Activated CD8-positive, alpha-beta T cell treated with anti-CD3 and anti-CD28 coated beads for 36 hours (primary cell): ENCODE results near the gene CDKN2A. TPM values are rescaled to one million over a fixed set of nuclear protein-coding genes. Genes with fewer than 3 reads are reported as not detected.

ENCODE experiments used
- ATAC-seq: fragments of 200-7000 bp; cut with Tn5 transposase; one replicate; pipeline ENCODE4 v1.10.0; 2021; ENCODE audit warnings: mild to moderate bottlenecking, moderate library complexity
- CTCF ChIA-PET: fragments of 350-600 bp; sonication (Branson Sonifier 250); formaldehyde crosslinking; loops from one replicate; lab custom pipeline; 2021; ENCODE audit warnings: antibody characterized with exemption; lab: Charles Lee
- POLR2A ChIA-PET: fragments of 350-600 bp; sonication (Branson Sonifier 250); formaldehyde crosslinking; loops from one replicate; lab custom pipeline; 2021; ENCODE audit warnings: antibody characterized with exemption; lab: Charles Lee
- DNase-seq: peaks from one replicate; pipeline ENCODE4 v3.0.0-alpha.2; 2020
- H3K27ac Mint-ChIP-seq: one replicate; pipeline ENCODE4 v1.8.0; 2021; ENCODE audit warnings: mild to moderate bottlenecking, mixed read lengths
- H3K27me3 Mint-ChIP-seq: one replicate; pipeline ENCODE4 v1.8.0; 2021; ENCODE audit warnings: mixed read lengths
- H3K36me3 Mint-ChIP-seq: one replicate; pipeline ENCODE4 v1.8.0; 2021; ENCODE audit warnings: low read depth, mixed read lengths
- H3K4me1 Mint-ChIP-seq: one replicate; pipeline ENCODE4 v1.8.0; 2021; ENCODE audit warnings: low read depth, mixed read lengths
- H3K4me3 Mint-ChIP-seq: one replicate; pipeline ENCODE4 v1.8.0; 2021; ENCODE audit warnings: mild to moderate bottlenecking, moderate library complexity, mixed read lengths
- H3K9me3 Mint-ChIP-seq: one replicate; pipeline ENCODE4 v1.8.0; 2021; ENCODE audit warnings: mixed read lengths
- CTCF ChIP-seq: fragments of 200-600 bp; IDR thresholded peaks from one replicate; pipeline ENCODE4 v1.8.0; 2022; ENCODE audit warnings: antibody characterized with exemption, mild to moderate bottlenecking
- intact Hi-C: fragments of 100-400 bp; cut with micrococcal nuclease; formaldehyde crosslinking; loops from one replicate; pipeline ENCODE4 v1.10.0; 2022
- total RNA-seq, 2 experiments: library from RNA; stranded (reverse); gene quantifications; one replicate each; pipeline ENCODE4 v1.2.3, GENCODE V29; 2021

CDKN2A gene
- 1 to 10 TPM; 2.1 to 2.5 TPM for total RNA-seq

- Mint-ChIP-seq H3K27ac (peak within 1 kb of the TSS; percentile 95), H3K4me3 (peak within 1 kb of the TSS; percentile 96), H3K36me3 (peaks cover 5% of the 10 kb centered on the region), H3K9me3 (no peaks in the 10 kb centered on the region), H3K4me1 (peaks cover 13% of the 10 kb centered on the region), H3K27me3 (peaks cover 50% of the 10 kb centered on the region)
- peak; percentile 60 for ATAC-seq
- no peak for TF ChIP-seq CTCF
- POLR2A ChIA-PET, result interaction anchor here (0.9 to 1.3 kb wide), 4 partner anchors 14 to 111 kb away, joined by 3 read pairs; no protein-coding TSS in a partner anchor
- CTCF ChIA-PET, result interaction anchor here (0.9 to 4.8 kb wide), 13 partner anchors 14 to 194 kb away, joined by 3 to 30 read pairs (median 5); partner anchors contain the start of gene CDKN2B
- intact Hi-C loops, result no loop called here
- DNase-seq, result peak; percentile 59
These were observed at the start of gene CDKN2A for GRCh38 chr9:21993893-21994555. Gene CDKN2A (minus strand): TSS chr9:21994392.

GRCh38 chr9:22043928-22044327 lies 49.7 kb upstream of the CDKN2A start:
- Mint-ChIP-seq H3K4me1 (peaks cover 26% of the 10 kb centered on the region), H3K27ac (no peak overlapping the region), H3K9me3 (no peaks in the 10 kb centered on the region), H3K4me3 (no peak overlapping the region), H3K36me3 (no peaks in the 10 kb centered on the region), H3K27me3 (peaks cover 5% of the 10 kb centered on the region)
- ATAC-seq (no peak), DNase-seq (no peak)
- intact Hi-C loops, result no loop called here
- TF ChIP-seq CTCF, result no peak
- POLR2A ChIA-PET, result no interaction called here
- CTCF ChIA-PET, result interaction anchor here (1.4 to 11.3 kb wide), 3 partner anchors 9 to 233 kb away, joined by 3 to 149 read pairs (median 4); partner anchors contain the start of gene CDKN2B

- intact Hi-C loops, result no loop called here
- H3K9me3 Mint-ChIP-seq, result no peaks in the 10 kb centered on the region
- DNase-seq (no peak), ATAC-seq (no peak)
- CTCF ChIA-PET, result interaction anchor here (1.1 to 11.3 kb wide), 8 partner anchors 8 to 231 kb away, joined by 3 to 149 read pairs (median 4); partner anchors contain the start of gene CDKN2B
- TF ChIP-seq CTCF, result no peak
- no peaks in the 10 kb centered on the region for H3K36me3 Mint-ChIP-seq
- no peak overlapping the region for H3K27ac Mint-ChIP-seq
- peaks cover 4% of the 10 kb centered on the region for H3K27me3 Mint-ChIP-seq
- POLR2A ChIA-PET, result interaction anchor here (0.6 to 1.3 kb wide), 2 partner anchors 38 to 72 kb away, joined by 3 to 6 read pairs; no protein-coding TSS in a partner anchor
- no peak overlapping the region for H3K4me3 Mint-ChIP-seq
- H3K4me1 Mint-ChIP-seq, result peaks cover 31% of the 10 kb centered on the region
These were observed 47.6 kb upstream of the CDKN2A start for GRCh38 chr9:22041775-22042174.

GRCh38 chr9:22041344-22041743 lies 47.2 kb upstream of the CDKN2A start:
- ChIA-PET POLR2A (no interaction called here), CTCF (interaction anchor here (1.1 to 11.3 kb wide), 8 partner anchors 9 to 231 kb away, joined by 3 to 149 read pairs (median 4); partner anchors contain the start of gene CDKN2B)
- peaks cover 27% of the 10 kb centered on the region for H3K4me1 Mint-ChIP-seq
- no peak overlapping the region for H3K27ac Mint-ChIP-seq
- no peaks in the 10 kb centered on the region for H3K36me3 Mint-ChIP-seq
- intact Hi-C loops, result no loop called here
- TF ChIP-seq CTCF, result no peak
- H3K4me3 Mint-ChIP-seq, result no peak overlapping the region
- no peak for ATAC-seq
- H3K27me3 Mint-ChIP-seq, result peaks cover 4% of the 10 kb centered on the region
- DNase-seq, result no peak
- H3K9me3 Mint-ChIP-seq, result no peaks in the 10 kb centered on the region

GRCh38 chr9:22040760-22041159 lies 46.6 kb upstream of the CDKN2A start:
- CTCF ChIA-PET, result interaction anchor here (1.2 to 11.3 kb wide), 6 partner anchors 9 to 230 kb away, joined by 3 to 149 read pairs (median 6); partner anchors contain the start of gene CDKN2B
- DNase-seq (no peak), ATAC-seq (no peak)
- no peak overlapping the region for H3K4me3 Mint-ChIP-seq
- H3K36me3 Mint-ChIP-seq, result no peaks in the 10 kb centered on the region
- no peak overlapping the region for H3K27ac Mint-ChIP-seq
- no peaks in the 10 kb centered on the region for H3K9me3 Mint-ChIP-seq
- H3K27me3 Mint-ChIP-seq, result peaks cover 3% of the 10 kb centered on the region
- POLR2A ChIA-PET, result no interaction called here
- no peak for TF ChIP-seq CTCF
- intact Hi-C loops, result no loop called here
- peaks cover 26% of the 10 kb centered on the region for H3K4me1 Mint-ChIP-seq
